ENCODE results near the gene DAZL.
"Not testable (repeated sequence)": the region's sequence is repeated elsewhere in the genome, so short reads cannot be mapped to it uniquely, and the experiment has no call there.

The DAZL gene

GRCh38 chr3:16604887-16605602, at the start of gene DAZL:
Gene DAZL, minus strand, starts transcription at chr3:16605423. Its CDS starts 218 bp downstream, at chr3:16605205.
- DNase-seq: no peak

GRCh38 chr3:16654976-16655375, 49.8 kb upstream of the DAZL start:
- no peak for DNase-seq

- DNase-seq: no peak
Measured at GRCh38 chr3:16653712-16654111, 48.5 kb upstream of the DAZL start.

- DNase-seq: no peak
Measured at GRCh38 chr3:16647668-16648067, 42.4 kb upstream of the DAZL start.

GRCh38 chr3:16639806-16640205, 34.6 kb upstream of the DAZL start:
- DNase-seq: no peak

GRCh38 chr3:16633948-16634347, 28.7 kb upstream of the DAZL start:
- DNase-seq: no peak

- DNase-seq: no peak
Measured at GRCh38 chr3:16632395-16632794, 27.2 kb upstream of the DAZL start.

GRCh38 chr3:16618721-16619120, 13.5 kb upstream of the DAZL start:
- DNase-seq: no peak

GRCh38 chr3:16617155-16617554, 11.9 kb upstream of the DAZL start:
- DNase-seq: not testable (repeated sequence)

GRCh38 chr3:16616083-16616482, 10.9 kb upstream of the DAZL start:
- no peak for DNase-seq

GRCh38 chr3:16614033-16615031, 9.1 kb upstream of the DAZL start:
- DNase-seq: no peak

GRCh38 chr3:16609927-16610580, 4.8 kb upstream of the DAZL start:
- DNase-seq: no peak

- no peak for DNase-seq
Measured at GRCh38 chr3:16608816-16609215, 3.6 kb upstream of the DAZL start.

GRCh38 chr3:16607718-16608117, 2.5 kb upstream of the DAZL start:
- no peak for DNase-seq

GRCh38 chr3:16606398-16606797, 1.2 kb upstream of the DAZL start:
- DNase-seq: no peak

- DNase-seq: no peak
Measured at GRCh38 chr3:16605966-16606365, 743 bp upstream of the DAZL start.

- DNase-seq: no peak
Measured at GRCh38 chr3:16604433-16604832, 790 bp downstream of the DAZL start.

GRCh38 chr3:16601537-16602005, 3.7 kb downstream of the DAZL start:
- no peak for DNase-seq

GRCh38 chr3:16600780-16601536, 4.3 kb downstream of the DAZL start:
- DNase-seq: peak; percentile 83 to 86

- no peak for DNase-seq
Measured at GRCh38 chr3:16599694-16600093, 5.5 kb downstream of the DAZL start.

GRCh38 chr3:16596352-16597032, 8.7 kb downstream of the DAZL start:
- DNase-seq: no peak

GRCh38 chr3:16595778-16596177, 9.4 kb downstream of the DAZL start:
- DNase-seq: no peak

Data from activated CD4-positive, alpha-beta T cell treated with anti-CD3 and anti-CD28 coated beads for 4 hours (primary cell).